BLaER1 (cell line): ENCODE measurements around the gene RNASE12.
A peak's percentile ranks its signal among the peaks of the same experiment; 100 is the strongest.
"Not testable (repeated sequence)": the region's sequence is repeated elsewhere in the genome, so short reads cannot be mapped to it uniquely, and the experiment has no call there.

ENCODE experiments used
- H3K27ac ChIP-seq: shearing (Covaris generic); formaldehyde crosslinking; 2 replicates; pipeline ENCODE4 v1.8.1; 2022
- H3K27me3 ChIP-seq: shearing (Covaris generic); formaldehyde crosslinking; 2 replicates; pipeline ENCODE4 v1.8.1; 2022
- H3K36me3 ChIP-seq: shearing (Covaris generic); formaldehyde crosslinking; 2 replicates; pipeline ENCODE4 v1.8.1; 2022
- H3K4me1 ChIP-seq: shearing (Covaris generic); formaldehyde crosslinking; 2 replicates; pipeline ENCODE4 v1.8.1; 2022
- H3K4me2 ChIP-seq: shearing (Covaris generic); formaldehyde crosslinking; 2 replicates; pipeline ENCODE4 v1.8.1; 2022
- H3K4me3 ChIP-seq: shearing (Covaris generic); formaldehyde crosslinking; 2 replicates; pipeline ENCODE4 v1.8.1; 2022
- H3K9ac ChIP-seq: shearing (Covaris generic); formaldehyde crosslinking; 2 replicates; pipeline ENCODE4 v1.8.1; 2022
- H3K9me3 ChIP-seq: shearing (Covaris generic); formaldehyde crosslinking; 2 replicates; pipeline ENCODE4 v1.8.1; 2022
- H4K20me1 ChIP-seq: shearing (Covaris generic); formaldehyde crosslinking; 2 replicates; pipeline ENCODE4 v1.8.1; 2022
- Cebpa-rat ChIP-seq: shearing (Covaris generic); IDR thresholded peaks from 2 replicates; pipeline ENCODE4 v1.8.1; 2022

The RNASE12 gene

DNA sequence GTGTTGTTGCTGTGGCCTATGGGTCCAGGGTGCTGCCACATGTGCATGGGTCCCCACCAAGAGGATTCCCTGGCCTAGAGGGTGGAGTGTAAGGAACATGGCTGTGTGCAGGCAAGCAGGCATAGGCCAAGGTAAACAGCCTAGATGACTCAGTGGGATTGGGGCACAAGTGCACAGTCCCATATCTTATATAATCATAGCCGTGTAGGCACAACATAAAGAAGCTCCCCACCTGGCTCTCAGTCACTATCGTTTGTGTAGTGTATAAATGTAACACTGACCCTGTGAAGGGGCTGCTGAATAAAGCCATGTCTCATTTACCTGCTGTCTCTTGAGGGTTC lies 15.7 kb upstream of the RNASE12 start:
- Histone ChIP-seq H3K4me1 (peaks cover 31% of the 10 kb centered on the region), H3K4me2 (peak overlapping the region; percentile 16; the same call in 1 of the 2 replicates), H3K4me3 (no peak overlapping the region), H4K20me1 (no peaks in the 10 kb centered on the region), H3K36me3 (no peaks in the 10 kb centered on the region), H3K27ac (no peak overlapping the region), H3K9ac (no peak overlapping the region), H3K27me3 (no peaks in the 10 kb centered on the region), H3K9me3 (no peaks in the 10 kb centered on the region)
- TF ChIP-seq Cebpa-rat, result no peak

DNA sequence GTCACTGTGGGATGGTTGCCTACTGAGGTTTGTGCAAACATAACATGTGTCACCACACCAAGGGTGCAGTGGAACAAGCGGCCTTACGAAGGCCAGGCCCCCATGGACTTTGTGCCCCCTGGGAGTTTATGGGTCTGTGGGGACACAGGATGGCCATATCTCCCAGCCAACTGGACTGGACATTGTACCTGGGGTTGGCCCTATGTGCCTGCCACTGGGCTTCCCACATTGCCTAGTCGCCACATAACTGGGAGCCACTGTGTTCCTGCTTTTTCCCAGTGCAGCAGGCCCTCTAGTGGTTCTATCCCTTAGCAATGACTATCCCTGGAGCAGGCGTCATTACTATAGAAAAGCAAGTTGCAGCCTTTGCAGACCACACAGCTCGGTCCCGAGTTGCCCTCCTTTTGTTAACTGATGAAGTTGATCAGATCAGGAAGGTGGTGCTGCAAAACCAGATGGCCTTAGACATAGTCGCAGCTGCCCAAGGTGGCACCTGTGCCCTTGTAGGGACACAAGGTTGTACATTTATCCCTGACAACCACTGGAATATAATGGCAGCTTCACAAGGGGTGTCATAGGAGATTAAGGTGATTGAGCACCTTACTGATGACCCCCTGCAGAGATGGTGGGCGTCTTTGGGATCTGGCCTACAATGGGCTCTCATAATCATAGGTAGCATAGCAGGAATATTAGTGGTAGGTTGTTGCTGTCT lies 15.2 kb upstream of the RNASE12 start:
- no peak overlapping the region for H3K4me3 ChIP-seq
- TF ChIP-seq Cebpa-rat, result no peak
- no peaks in the 10 kb centered on the region for H3K27me3 ChIP-seq
- H3K9me3 ChIP-seq, result no peaks in the 10 kb centered on the region
- H3K9ac ChIP-seq, result no peak overlapping the region
- no peaks in the 10 kb centered on the region for H3K36me3 ChIP-seq
- H4K20me1 ChIP-seq, result no peaks in the 10 kb centered on the region
- no peak overlapping the region for H3K27ac ChIP-seq
- H3K4me2 ChIP-seq, result peak overlapping the region; percentile 16; the same call in 1 of the 2 replicates
- peaks cover 26% of the 10 kb centered on the region for H3K4me1 ChIP-seq

DNA sequence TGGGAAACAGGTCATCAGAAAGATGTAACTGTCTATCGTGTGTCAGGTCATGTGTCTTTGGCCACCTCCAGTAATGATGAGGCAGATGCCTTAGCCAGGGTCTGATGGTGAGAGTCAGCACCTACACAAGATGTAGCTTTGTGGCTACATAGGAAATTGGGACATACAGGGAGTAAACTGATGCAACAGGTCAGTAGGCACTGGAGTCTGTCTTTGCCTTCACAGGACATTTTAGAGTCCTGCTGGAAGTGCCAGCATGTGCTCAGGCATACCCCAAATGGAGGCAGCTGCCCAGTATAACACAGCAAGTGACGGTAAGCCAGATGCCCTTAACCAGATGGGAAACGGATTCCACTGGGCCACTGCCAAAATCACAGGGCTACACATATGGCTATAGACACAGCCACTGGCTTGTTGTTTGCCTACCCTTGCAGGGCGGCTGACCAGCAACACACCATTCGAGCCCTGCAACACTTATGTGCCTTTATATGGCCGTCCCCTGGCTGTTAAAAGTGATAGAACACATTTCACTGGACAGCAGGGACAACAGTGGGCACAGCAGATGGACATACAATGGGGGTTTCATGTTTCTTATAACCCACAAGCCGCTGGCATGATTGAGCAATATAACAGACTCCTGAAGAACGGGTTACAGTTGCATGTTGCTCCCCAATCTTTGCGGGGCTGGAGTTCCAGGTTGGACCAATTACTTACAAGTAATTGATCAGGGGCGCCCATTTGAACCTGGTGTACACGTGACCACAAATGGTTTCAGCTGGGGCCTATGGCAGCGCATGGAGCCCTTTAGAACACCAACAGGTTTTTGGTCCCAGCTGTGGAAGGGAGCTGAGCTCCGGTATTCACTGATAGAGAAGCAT lies 12.9 kb upstream of the RNASE12 start:
- peaks cover 14% of the 10 kb centered on the region for H3K4me1 ChIP-seq
- H3K4me2 ChIP-seq, result no peak overlapping the region
- no peak overlapping the region for H3K27ac ChIP-seq
- no peaks in the 10 kb centered on the region for H3K36me3 ChIP-seq
- H3K4me3 ChIP-seq, result no peak overlapping the region
- H3K9me3 ChIP-seq, result no peaks in the 10 kb centered on the region
- H3K27me3 ChIP-seq, result no peaks in the 10 kb centered on the region
- no peak for TF ChIP-seq Cebpa-rat
- H3K9ac ChIP-seq, result no peak overlapping the region
- H4K20me1 ChIP-seq, result no peaks in the 10 kb centered on the region

DNA sequence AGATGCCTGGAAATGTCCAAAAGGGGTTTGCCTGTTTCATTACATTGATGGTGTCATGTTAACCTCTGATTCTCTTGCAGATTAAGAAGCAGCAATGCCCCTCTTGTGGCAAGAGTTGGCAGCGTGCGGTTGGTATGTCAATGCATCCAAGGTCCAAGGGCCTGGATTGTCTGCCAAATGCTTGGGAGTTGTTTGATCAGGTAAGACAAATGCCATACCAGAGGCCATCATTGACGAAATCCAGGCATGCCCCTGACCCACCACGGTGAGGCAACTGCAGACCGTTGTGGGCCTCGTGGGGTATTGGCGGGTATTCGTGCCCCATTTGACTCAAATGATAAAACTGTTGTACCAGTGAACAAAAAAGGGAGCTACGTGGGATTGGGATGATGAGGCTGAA lies 11.4 kb upstream of the RNASE12 start:
- Histone ChIP-seq H3K9me3 (no peaks in the 10 kb centered on the region), H3K9ac (no peak overlapping the region), H4K20me1 (no peaks in the 10 kb centered on the region), H3K27me3 (no peaks in the 10 kb centered on the region), H3K36me3 (no peaks in the 10 kb centered on the region), H3K4me1 (no peaks in the 10 kb centered on the region), H3K4me3 (no peak overlapping the region), H3K27ac (no peak overlapping the region), H3K4me2 (no peak overlapping the region)
- TF ChIP-seq Cebpa-rat, result no peak

DNA sequence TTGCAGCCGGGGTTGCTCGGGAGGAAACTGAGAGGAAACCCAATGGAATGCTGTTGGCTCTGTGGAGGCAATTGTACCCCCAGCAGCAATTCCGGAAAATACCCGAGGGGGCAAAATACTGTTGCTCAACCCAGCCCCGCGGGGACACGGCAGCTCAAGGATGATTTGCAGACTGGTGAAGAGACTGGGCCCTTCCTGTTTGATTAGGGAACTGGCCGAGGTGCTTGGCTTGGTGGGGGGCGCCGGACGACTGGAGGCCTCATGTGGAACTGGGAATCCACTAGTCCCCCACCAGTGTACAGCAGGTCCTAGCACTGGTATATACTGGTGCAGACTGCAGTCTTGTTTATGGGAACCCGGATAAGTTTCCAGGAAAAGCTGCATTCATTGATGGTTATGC lies 10.3 kb upstream of the RNASE12 start:
- Histone ChIP-seq H3K36me3 (no peaks in the 10 kb centered on the region), H3K9me3 (no peaks in the 10 kb centered on the region), H3K4me3 (no peak overlapping the region), H3K4me2 (no peak overlapping the region), H3K27ac (no peak overlapping the region), H3K9ac (no peak overlapping the region), H3K27me3 (no peaks in the 10 kb centered on the region), H4K20me1 (no peaks in the 10 kb centered on the region), H3K4me1 (no peaks in the 10 kb centered on the region)
- no peak for TF ChIP-seq Cebpa-rat

DNA sequence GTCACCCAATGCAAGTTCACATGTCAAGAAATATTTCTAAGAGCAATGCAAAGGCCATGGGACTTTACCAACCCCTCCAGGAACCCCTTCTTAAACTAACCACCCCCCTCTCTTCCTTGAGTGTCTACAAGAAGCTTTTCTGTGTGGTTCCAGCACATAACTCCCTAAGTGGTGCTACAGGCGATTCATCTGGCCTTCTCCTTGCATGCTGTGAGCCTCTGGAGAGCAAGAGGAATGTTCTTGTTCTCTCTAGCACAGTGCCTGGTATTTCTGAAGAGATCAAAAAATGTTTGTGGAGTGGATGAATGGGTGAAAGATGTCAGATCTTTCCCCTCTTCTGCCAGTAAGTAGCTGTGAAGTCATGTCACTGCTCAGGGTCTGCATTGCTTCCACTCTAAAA lies 5.9 kb upstream of the RNASE12 start:
- peaks cover 7% of the 10 kb centered on the region; the same call in 1 of the 2 replicates for H3K4me1 ChIP-seq
- H4K20me1 ChIP-seq, result no peaks in the 10 kb centered on the region
- no peaks in the 10 kb centered on the region for H3K36me3 ChIP-seq
- H3K27ac ChIP-seq, result no peak overlapping the region
- no peak overlapping the region for H3K4me3 ChIP-seq
- no peak overlapping the region for H3K9ac ChIP-seq
- TF ChIP-seq Cebpa-rat, result no peak
- H3K9me3 ChIP-seq, result no peaks in the 10 kb centered on the region
- no peak overlapping the region for H3K4me2 ChIP-seq
- H3K27me3 ChIP-seq, result no peaks in the 10 kb centered on the region

DNA sequence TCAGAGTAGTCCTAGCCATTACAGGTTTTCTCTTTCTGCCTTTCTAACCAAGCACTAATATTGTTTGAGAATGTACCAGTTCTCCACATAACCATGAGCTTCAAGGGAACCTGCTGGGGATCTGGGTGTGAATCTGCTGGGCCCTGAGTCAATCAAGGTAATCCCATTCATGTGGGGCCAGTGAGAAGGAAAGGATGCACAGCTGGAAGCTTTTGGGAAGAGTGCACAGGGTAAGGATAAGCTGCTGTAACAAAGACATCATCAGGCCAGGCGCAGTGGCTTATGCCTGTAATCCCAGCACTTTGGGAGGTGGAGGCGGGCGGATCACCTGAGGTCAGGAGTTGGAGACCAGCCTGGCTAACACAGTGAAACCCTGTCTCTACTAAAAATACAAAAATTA lies 4.5 kb upstream of the RNASE12 start:
- H4K20me1 ChIP-seq, H3K4me1 ChIP-seq, H3K9me3 ChIP-seq, H3K27ac ChIP-seq, H3K27me3 ChIP-seq, H3K4me2 ChIP-seq, H3K4me3 ChIP-seq, H3K9ac ChIP-seq, H3K36me3 ChIP-seq: not testable (repeated sequence)

DNA sequence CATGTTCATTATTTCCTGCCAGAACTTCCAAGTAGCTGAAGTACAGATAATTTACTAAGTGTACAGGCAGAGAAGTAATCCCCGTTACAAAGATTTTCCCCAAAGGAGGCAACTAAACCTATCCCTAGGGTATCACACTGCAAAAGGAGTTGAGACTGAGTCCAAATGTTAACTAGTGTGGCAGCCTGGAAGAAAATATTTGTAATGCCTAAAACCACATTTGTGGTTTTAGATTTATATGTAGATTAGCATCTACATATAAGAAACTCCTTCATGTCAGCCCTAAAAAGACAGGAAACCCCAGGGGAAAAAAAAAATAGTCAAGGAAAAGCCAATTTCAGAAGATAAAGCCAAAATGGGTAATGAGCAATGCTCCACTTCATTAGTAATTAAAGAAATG lies 1.4 kb upstream of the RNASE12 start:
- H3K27ac ChIP-seq, result no peak overlapping the region
- no peaks in the 10 kb centered on the region for H3K9me3 ChIP-seq
- H3K4me1 ChIP-seq, result peaks cover 7% of the 10 kb centered on the region; the same call in 1 of the 2 replicates
- H3K36me3 ChIP-seq, result no peaks in the 10 kb centered on the region
- no peak overlapping the region for H3K9ac ChIP-seq
- no peaks in the 10 kb centered on the region for H4K20me1 ChIP-seq
- H3K27me3 ChIP-seq, result no peaks in the 10 kb centered on the region
- TF ChIP-seq Cebpa-rat, result no peak
- no peak overlapping the region for H3K4me3 ChIP-seq
- no peak overlapping the region for H3K4me2 ChIP-seq

DNA sequence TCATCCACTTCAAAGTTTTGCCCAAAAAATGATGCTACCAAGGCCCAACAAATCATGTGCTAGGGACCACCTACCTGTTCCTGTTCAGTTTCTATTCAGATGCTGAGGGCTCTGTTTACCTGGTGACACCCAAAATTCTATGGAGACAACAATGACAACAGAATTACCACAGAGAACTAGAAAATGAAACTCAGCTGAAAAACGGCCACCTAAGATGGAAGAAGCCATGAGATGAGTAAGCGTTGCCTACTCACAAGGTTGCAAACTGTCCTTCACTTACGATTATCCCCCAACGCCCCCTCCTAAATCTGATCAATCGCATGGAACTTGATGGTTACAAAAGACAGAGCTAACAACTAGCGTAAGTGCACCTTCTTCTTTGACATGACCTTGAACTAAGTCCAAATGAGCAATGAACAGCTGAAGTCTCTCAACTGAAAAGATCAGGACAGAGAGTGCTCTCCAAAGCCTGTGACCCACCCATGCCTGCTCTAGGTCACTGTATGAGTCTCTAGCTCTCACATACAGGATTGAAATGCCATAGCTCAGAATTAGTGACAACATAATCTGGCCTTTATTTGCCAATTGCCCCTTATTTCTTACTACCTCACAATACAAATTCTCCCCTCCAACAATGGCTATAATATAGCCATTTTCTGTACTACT lies 3.6 kb downstream of the RNASE12 start, which contains the start of gene RNASE11:
RNASE11 (minus strand) TSS at position 513 of the 666 bp plus-strand sequence.
- Histone ChIP-seq H3K27me3 (no peaks in the 10 kb centered on the region), H3K4me3 (no peak within 1 kb of the TSS), H3K9ac (no peak within 1 kb of the TSS), H3K9me3 (no peaks in the 10 kb centered on the region), H3K4me2 (no peak within 1 kb of the TSS), H3K4me1 (peaks cover 3% of the 10 kb centered on the region; the same call in 1 of the 2 replicates), H3K36me3 (no peaks in the 10 kb centered on the region), H4K20me1 (no peaks in the 10 kb centered on the region), H3K27ac (no peak within 1 kb of the TSS)
- no peak for TF ChIP-seq Cebpa-rat

DNA sequence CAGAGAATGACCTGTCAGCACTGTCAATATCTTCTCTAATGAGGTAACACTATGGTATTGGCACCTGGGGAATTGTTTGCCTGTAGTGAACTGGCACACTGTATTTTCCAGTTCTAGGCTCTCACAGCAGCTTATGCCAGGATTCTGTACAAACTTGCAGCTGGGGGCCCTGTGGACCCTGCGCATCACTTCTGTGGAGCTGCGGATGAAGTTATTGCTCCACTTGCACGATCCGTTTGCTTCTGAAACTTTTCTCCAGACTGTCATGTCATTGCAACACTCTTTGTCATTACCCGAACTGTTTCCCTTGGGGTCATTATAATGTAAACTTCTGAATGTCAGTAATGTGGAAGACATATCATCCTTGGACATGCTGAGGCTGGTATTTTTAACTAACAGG lies 7.3 kb downstream of the RNASE12 start:
- Histone ChIP-seq H3K27ac (no peak overlapping the region), H3K27me3 (no peaks in the 10 kb centered on the region), H3K9me3 (no peaks in the 10 kb centered on the region), H3K4me2 (no peak overlapping the region), H3K4me3 (no peak overlapping the region), H4K20me1 (no peaks in the 10 kb centered on the region), H3K36me3 (no peaks in the 10 kb centered on the region), H3K4me1 (no peaks in the 10 kb centered on the region), H3K9ac (no peak overlapping the region)
- no peak for TF ChIP-seq Cebpa-rat
